GM21576 (cell line): ENCODE measurements around the gene TMEM208.

Source experiments
- ATAC-seq: cut with Tn5 transposase; IDR thresholded peaks from one replicate; pipeline ENCODE4 v1.9.1; 2021; ENCODE audit warnings: mild to moderate bottlenecking, moderate library complexity; ENCODE audit not compliant: unreplicated experiment

TMEM208 gene

DNA sequence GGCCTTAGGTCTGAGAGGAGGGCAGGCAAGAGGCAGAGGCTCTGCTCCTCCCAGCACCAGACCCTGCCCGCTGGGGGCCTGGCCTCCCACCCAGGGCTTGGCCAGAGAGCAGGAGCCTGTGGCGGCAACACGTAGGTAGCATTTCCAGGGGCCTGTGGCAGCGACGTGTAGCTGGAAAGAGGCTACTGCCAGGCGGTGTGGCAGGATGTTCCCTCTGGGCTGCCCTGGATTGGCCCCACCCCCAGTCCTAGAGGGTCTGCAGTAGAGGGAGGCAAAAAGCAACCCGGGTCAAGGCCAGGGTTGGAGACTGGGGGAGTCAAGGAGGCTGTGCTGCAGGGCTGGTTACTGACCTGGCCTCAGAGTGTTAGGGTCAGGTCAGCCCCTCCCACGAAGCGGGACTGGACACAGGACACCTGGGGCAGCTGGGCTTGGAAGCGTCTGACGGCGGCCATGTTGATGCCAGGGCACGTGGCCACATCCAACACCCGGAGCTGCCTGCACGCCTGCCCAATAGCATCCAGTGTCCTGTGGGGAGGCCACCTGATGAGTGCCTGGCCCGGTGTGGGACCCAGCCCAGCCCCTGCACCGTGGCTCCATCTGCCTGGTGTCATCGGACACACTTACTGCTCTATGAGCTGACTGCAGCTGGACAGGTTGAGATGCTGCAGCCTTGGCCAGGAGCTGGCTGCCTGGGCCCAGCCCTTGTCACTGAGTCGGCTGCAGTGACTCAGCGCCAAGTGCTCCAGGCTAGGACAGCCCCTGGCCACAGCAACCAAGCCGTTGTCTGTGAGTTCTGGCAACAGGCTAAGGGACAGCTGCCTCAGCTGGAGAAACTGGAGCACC is 19.5 kb upstream of the TMEM208 start:
- no peak for ATAC-seq

DNA sequence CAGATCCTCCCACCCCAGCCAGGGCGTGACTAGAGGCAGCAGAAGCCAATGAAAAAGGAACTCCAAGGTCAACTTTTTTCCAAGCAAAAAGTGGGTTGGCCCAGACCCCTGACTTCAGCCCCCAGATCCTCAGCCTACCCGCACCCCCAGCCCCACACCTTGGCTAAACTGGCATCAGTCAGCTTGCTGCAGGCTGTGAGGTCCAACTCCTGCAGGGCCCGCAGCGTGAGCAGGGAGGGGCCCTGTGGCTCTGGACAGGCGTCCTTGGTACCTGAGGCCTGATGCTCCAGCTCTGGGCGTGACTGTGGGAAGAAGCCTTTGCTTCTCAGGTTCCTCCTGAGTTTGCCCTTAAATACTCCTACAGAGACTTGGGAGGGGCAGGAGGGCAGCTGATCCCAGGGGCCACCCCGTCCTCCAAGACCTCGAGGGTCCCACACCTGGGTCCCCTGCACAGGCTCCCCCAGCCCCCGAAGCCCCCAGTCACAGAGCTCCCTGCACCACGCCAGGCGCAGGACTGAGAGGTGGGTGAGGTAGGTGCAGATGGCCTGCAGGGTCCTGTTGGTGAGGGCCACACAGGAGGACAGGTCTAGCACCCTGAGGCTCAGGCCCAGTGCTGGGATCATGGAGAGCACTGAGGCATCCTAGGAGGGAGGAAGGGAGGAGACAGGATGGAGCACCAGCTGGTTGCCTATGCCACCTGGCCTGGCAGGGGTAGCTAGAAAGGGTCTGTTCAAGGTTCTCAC is 18.6 kb upstream of the TMEM208 start:
- no peak for ATAC-seq

DNA sequence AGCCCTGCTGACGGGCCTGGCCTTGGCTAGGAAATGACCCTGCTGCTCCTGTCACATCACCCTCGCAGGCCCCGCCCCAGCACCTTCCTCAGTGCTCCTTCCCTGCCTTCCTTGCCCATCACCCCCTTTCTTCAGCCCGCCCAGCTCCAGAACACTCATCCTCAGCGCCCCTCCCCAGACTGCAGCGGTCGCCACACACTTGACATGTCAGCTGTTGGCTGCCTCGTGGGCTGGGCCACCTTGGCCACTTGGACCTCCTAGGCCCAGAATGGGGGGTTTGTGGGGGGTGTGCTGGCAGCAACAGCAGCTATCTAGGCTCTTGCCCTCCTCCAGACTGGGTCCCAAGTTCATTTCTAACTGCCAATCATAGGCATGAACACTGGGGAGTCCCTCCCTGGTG is 17.4 kb upstream of the TMEM208 start:
- ATAC-seq = no peak

DNA sequence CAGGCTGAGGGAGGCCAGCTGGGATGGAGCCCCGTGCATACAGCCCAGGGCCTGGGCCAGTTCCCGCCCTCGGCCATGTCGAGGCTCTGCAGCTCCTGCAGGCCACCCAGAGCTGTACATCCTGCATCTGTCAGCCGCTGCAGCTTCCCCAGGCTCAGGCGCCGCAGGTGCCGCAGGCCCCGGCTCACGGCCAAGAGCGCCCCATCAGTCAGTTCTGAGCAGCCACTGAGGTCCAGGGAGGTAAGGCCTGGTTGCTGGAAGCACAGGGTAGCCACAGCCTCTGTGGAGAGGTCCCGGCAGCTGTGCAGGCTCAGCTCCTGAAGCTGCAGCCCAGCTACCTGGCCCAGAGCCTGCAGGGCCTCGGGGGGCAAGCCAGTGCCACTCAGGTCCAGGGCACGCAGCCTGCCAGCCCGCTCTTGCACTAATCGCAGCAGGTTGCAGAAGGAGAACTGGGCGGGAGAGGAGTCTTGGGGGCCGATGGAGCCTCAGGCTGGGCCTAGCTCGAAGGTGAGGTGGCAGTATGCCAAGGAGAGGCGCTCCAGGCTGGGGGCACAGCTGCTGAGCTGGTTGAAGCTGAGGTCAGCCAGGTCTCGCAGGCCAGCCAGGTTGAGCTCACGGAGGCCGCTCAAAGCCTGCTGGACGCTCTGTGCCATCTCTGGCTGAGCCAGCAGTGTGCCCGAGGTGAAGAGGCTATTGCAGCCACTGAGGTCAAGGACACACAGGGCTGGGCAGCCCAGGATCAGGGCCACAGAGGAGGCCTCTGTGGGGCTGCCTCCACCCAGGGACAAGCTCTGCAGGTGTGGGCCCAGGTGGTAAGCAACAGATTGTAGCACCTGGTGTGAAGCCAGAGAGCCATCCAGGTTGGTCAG is 16.6 kb upstream of the TMEM208 start:
- ATAC-seq = no peak

DNA sequence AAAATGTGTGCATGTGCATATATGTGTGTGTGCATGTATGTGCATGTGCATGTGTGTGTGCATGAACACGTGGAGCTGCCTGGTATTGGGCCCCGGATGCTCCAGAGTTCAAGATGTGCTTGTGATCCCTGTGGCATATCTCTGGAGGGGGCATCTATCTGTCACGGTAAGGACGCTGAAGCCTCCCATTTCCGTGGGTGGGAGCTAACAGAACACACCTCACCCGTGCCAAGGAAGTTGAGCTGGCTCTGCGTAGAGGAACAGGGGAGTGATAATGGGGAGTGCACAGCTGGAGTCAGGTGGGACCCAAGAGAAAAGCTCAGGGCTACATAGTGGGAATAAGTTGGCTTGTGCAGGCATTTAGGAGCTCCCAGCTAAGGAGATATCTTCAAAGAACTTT is 15.3 kb upstream of the TMEM208 start:
- no peak for ATAC-seq

DNA sequence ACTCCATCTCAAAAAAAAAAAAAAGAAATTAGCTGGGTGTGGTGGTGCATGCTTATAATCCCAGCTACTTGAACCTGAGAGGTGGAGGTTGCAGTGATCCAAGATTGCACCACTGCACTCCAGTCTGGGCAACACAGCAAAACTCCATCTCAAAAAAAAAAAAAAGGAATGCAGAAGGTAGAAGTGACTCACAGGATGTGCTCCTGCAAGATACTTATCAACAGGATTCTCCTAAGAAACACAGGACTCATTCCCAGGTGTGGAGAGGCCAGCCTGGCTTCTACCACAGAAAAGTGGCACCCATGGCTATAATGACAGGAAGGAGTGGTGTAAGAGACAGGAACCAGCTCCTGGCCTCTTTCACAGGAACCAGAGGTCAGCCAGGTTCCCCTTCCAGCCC is 14.2 kb upstream of the TMEM208 start:
- ATAC-seq = no peak

DNA sequence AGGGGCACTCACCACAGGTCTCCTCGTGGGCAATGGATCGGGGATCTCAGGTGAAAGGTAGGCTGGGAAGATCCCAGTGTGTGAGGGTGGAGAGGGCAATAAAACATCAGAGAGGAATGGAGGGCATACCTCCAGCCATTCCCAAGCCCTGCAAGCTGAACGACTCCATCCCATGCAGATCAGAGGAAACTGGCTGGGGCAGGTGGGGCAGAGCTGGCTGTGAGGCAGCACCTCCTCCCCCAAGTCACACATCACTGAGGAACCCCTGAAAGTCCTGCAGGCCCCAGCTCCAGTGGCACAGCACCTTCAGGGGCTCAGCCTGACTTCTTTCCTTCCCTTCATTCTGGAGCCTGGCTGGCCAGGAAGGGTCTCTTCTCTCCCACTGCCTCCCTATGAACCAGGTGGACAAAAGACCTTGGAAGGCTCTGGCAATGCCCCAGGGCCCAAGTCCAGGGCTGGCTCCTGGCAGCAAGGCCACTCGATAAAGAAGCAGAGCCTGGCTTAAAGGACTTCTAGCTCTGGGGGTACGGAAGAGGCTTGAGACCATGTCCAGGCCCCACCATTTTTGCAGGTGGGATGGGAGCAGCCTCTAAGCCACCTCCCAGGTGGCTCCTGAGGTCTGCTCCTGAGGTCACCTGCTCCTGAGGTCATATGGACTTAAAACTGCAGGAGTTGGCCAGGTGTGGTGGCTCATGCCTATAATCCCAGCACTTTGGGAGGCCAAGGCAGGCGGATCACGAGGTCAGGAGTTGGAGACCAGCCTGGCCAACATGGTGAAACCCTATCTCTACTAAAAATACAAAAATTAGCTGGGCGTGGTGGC is 13.5 kb upstream of the TMEM208 start:
- ATAC-seq = no peak

DNA sequence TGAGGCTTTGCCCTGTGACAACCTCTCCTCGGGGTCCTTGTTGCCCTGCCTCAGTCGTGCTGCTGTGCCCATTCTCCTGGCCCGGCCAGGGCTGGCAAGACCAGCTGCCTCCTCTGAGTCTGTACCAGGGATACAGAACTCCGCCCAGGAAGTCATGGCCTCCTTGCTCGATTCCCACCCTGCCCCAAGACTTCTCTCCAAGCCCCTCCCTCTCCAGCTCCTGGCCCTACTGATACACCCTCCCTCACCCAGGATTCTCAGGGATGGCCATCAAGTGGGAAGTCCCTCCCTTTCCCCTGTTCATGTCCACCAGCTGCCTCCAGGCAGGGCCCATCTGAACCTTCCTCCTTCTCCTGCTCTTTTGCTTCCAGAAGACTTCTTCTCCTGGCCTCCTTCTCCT is 11.2 kb upstream of the TMEM208 start:
- no peak for ATAC-seq

DNA sequence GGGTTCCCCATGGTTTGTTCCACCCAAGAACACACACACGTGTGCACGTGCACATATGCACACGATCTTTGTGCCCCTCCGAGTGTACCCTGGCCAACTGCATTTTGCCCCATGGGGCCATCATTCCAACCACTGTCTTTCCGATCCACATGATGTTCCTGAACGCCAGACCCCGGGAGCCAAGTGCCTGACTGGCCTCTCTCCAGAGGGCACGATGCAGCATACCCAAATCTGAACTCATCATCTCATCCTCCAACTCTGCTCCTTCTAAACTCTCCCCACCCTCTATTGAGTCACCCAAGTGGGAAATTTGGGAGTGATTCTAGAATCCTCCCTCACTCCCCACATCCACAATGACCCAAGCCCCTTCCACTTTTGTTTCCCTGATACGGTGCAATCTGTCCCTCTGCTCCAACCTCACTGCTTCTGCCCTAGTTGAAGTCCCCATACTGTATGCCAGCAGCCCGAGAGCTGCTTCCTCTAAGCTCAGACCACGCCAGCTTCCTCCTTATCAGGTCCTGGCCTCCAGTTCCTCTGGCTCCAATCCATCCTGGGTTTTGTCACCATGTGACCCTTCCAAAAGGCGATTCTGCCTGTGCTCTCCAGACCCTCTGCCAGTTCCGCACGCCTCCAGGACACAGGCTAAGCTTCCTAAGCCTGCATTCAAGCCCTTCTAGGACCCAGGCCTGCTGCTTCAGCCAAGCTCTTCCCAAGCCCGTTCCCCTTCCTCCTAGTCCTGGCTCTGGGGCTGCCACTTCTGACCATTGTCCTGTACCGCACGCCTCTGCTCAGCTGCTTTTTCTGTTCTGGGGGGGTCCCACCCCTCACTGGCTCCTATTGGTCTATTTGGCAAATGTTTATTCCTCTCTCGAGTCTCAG is 10.1 kb upstream of the TMEM208 start:
- no peak for ATAC-seq

DNA sequence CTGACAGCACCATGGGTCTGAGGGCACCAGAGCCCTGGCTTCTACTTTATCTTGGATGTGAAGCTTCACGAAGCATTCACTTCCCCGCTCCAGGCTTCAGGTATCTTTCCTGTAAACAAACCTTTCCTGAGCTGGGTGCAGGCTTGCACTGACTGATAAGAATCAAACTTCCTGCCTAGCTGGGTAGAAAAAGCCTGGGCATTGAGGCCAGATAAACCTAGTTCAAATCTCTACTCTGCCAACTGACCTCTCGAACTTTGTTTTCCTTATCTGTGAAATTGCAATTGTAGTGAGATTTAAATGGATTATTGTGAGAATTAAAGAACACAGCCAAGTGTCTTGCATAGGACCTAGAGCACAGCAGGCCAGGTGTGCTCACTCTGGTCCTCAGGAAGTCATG is 2.9 kb upstream of the TMEM208 start:
- ATAC-seq = no peak

DNA sequence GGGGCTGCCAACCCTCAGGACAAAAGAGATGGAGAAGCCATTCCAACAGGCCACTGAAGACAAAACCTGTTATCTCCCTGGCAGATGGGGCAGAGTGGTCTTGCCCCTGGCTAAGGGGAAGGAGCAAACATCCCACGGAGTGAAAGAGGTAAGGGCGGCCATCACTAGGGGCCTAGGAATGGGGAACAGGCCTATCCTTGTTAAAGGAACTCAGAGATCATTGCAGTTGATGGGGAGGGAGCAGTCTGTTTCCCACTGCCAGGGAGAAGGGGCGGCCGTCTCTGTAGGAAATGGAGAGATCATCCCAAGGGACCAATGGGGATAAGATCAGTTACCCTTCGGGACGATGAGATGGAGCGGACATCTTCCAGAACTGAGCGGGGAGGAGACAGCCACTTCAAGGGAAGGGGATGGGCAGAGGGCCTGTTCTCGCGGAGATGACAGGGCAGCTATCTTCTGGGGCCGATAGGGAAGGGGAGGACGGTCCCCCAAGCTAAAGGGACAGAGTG is 581 bp upstream of the TMEM208 start:
- no peak for ATAC-seq

DNA sequence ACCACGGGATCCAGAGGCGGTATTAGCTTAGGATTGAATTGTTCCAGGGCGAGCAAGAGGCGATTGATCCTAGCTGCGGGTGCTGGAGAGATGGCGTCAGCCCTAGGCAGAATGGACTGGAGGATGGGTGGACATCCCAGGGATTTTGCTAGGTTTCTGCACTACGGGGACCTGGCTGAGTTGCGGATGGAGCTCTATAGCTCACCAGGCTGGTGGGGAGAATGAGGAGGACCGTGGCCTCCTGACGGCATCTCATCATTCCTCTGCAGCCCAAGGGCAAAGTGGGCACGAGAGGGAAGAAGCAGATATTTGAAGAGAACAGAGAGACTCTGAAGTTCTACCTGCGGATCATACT is 614 bp downstream of the TMEM208 start:
- no peak for ATAC-seq

DNA sequence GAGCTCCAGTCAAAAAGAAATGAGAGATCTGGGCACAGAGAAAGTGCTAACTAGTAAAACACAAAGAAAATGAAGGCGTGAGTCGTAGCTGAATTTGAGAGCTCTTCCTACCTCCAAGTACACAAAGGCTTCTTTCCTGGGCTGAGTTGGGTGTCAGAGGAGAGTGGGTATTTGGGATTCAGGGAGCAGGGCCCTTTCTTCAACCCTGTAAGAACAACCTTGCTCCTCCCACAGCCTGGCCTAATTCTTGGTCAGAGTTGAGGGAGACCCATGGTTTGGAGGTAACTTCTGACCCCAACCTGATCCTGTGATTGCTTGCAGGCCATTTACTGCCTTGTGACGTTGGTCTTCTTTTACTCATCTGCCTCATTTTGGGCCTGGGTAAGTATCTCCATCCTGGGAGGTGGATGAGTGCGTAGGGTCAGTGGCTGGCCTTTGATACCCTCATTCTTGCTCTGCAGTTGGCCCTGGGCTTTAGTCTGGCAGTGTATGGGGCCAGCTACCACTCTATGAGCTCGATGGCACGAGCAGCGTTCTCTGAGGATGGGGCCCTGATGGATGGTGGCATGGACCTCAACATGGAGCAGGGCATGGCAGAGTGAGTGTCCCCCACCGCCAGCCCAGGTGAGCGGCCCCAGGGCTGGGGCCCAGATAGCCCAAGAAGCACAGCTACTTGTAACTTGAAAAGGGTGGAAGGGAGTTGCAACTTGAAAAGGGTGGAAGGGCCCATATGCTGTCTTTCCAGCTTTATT is 1.3 kb downstream of the TMEM208 start:
- ATAC-seq = no peak

DNA sequence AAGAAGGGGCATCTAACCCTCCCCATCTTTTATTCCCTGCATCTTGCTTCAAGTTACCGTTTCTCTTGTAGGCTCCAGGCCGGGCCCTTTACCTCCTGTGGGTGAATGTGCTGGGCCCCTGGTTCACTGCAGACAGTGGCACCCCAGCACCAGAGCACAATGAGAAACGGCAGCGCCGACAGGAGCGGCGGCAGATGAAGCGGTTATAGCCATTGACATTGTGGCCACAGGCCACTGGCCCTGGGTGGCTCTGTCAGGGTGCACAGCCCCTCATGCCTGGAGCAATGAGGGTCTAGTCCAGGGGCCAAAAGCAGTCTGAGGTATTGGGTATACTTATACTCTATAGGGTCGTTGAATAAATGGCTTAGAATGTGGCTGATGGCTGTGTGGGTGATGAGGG is 2.0 kb downstream of the TMEM208 start:
- ATAC-seq = no peak

DNA sequence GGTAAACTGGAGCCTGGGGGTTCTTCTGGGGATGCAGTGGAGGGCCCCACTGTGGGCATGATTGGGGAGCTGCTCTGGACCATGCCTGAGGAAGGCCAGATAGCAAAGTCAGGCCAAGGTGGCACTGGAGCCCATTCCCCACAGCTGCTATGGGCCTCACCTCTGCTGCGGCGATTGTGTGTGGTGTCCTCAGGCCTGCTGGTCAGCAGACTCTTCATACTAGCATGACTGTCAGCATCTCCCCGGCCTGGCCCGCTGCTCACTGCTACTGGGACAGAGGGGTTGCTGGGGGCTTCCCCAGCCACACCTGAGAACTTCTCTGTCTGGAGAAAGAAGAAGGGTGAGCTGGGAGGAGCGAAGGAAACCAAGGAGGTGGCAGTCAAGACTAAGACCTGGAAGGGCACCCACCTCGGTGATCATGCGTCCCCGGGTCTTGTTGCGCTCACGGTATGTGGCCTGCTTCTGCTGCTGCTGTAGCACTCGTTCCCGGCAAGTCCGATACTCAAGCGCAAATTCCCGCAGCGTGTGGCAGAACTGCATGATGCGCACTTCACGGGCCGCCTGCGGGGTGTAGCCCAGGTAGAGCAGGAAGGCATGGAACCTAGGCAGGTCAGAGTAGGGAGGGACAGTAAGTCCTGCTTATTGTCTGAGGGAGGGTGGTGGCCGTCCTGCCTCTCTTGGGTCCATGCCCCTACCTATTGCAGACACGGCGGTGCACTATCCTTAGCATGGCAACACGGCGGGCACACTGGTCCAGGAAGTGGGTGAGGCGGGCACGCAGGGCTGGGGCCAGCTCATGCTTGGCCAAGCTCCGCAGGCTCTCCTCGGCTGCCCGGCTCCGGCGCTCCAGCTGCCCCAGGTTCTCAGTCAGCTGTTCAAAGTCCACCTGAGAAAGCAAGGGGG is 3.2 kb downstream of the TMEM208 start:
- no peak for ATAC-seq

DNA sequence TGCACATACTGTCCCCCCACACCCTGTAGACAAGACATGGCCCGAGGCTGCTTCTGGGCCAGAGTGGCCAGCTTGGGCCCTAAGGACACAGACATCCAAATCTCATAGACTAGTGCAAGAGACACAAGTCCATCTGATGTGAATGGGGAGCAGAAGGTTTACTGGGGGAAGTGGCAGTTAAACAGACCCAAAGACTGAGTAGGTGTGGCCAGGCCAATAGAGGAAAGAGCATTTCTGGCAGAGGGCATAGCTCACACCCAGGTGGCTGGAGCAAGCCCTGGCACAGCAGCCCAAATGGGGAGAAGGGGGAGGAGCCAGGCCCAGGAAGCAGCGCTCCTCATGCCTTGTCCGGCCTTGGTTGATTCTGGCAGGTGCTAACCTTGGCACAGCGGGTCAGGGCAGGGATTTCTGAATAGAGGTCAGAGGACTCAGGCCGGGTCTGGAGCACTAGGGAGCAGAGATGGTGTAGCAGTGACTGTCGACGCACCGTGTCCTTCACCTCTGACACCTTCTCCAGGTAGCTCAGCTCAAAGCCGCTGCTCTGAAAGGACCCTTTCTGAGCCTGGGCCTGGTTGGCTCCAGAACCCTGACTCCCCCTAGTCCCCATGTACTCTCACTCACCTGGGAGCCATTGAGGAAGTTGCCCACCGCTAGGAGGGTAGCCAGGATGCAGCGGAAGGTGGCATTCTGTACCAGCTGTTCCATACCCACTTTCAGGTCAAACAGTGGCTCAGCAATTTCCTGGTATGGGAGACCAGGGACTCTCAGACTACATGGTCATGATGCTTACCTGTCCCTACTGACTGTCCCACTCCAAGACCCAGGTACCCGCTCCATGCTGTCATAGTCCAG is 4.1 kb downstream of the TMEM208 start:
- no peak for ATAC-seq

DNA sequence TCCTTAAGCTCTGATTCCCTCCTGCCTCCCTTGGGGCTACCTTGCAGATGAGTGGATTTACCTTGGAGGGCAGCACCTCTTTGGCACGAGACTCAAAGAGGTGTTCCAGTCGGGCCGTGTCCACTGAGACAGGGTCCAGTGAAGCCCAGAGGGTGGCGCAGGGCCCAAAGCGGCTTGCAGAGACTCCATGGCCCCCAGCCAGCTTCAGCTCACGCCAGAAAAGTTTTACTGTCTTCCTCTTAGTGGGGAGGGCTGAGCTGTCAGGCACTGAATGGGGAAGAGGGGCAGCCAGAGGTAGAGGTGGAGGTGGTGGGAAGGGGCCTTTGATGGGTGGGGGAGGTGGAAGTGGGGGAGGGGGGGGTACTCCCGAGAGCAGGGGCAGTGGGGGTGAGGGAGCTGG is 6.7 kb downstream of the TMEM208 start:
- no peak for ATAC-seq
